HG03025 (cell line): Measurements from ENCODE around the gene KIAA0930.

ENCODE experiments used
- ATAC-seq: cut with Tn5 transposase; IDR thresholded peaks from one replicate; pipeline ENCODE4 v1.9.1; 2021; ENCODE audit warnings: mild to moderate bottlenecking, moderate library complexity; ENCODE audit not compliant: unreplicated experiment, low FRiP score

The KIAA0930 gene

DNA sequence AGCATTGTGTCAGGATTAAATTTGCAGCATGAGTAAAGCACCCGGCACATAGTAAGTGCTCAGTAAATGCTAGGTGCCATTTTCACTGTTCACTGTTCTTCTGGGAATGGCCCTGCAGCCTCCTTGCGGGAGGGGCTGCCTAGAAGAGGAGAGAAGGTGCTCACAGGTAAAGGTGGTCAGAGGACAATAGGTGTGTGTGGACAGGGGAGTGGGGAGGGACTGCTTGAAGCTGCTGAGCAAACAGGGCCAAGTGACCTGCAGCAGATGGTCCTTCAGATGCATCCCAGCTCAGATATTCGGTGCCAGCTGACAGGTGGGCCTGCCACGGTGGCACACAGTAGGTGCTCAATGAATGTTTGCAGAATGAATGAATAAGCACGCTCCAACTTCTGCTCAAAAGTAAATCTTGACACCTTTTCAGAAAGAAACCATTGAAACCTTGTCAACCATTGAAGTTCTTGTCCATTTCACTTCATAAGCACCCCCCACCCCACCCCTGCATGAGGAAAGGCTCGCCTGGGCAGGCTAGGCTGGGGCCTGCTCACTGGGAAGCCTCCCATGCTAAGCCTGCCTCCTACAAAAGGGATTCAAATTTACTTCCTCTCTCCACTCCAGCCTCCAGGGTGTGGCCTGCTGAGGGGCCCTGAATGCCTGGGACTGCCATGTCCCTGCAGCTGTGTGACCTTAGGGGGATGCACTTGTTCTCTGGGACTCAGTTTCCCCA lies 1.6 kb downstream of the KIAA0930 start:
- ATAC-seq, result no peak

DNA sequence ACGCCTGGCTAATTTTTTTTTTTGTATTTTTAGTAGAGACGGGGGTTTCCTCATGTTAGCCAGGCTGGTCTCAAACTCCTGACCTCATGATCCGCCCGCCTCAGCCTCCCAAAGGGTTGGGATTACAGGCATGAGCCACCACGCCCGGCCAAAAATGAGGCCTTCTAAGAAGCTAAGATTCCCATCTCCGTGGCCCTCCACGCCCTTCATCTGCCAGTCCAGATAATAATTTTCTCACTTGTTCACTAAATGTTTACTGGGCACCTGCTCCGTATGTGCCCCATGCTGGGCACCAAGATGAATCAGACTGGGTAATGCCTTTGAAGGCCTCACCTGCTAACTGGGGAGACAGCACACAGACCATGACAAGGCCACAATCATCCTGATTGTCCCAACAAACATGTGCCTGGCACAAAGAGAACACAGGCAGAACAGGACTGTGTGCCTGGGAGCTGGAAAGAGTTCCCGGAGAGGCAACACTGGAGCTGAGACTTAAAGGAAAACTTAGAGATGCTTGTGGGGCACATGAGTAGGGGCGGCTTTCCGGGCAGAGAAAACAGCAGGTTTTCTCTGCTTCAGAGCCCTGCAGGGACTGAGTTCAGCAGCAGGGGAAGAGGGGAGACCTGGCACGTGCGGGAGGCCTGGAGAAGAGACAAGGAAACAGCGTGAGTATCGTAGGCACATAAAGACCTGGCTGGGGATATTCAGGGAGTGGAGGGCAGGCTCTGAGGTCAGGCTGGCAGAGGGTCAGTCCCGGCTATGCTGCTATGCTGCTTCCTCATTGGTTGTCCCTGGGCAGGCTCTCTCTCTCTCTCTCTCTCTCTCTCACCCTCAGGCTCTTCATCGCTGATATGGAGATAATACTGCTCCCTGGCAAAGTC lies 2.4 kb downstream of the KIAA0930 start:
- no peak for ATAC-seq

DNA sequence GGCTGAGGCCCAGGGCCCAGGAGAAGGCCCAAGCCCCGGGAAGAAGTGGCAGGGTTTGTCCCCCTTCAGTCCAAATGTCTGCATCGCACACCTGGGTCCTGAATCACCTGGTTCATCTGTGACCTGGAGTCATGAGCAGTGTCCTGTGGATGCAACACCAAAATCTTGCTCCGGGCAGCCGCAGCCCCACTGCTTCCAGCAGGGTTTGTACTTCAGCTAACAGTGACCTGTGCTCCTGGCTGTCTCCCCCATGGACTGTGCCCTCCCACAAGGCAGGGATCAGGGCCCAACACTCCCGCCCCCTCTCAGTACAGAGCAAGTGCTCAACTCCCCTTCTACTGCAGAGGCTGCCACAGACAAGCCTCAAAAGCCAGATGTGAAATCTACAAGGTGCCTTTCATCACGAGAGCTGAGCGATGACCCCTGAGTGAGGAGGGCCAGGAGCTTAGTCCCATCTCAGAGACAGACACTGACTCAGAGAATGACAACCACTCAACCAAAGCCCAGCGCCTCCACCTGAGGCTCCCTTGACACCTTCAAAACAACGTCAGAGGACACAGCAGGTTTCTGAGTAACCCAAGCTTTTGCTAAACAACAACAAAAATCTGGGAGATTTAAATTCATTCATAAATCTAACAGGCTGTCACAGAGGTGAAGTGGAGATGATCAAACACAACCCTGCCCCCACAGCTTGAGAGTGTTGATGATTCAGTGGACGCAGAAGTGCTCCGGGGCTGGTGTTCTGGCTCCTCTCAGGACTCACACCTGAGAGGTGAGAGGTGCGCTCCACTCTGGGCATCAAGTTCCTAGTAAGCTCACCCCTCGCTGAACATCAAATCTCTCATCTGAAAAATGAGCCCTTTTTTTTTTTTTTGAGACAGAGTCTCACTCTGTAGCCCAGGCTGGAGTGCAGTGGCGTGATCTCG lies 3.4 kb downstream of the KIAA0930 start:
- no peak for ATAC-seq

DNA sequence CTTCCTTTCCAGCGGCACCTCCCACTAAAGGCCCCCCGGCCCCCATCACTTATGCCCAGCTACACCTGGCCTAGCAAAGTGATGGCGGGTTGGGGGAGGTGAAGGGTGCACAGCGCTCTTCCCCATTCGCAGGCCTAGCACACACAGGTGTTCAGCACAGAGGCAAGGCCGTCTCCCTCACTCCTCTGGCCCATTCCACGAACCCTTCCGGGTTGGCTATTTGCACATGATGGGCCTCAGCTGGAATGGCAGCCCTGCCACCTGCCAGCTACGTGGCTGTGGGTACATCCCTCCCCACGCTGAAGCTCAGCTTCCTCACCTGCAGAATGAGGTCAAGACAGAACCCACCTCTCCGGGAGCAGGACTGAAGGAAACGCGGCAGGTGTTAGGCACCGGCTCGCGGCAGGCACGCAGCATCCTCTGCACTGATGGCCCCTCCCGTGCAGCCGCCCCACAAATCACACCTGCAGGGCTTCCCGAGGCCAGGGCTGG lies 4.8 kb downstream of the KIAA0930 start:
- no peak for ATAC-seq

DNA sequence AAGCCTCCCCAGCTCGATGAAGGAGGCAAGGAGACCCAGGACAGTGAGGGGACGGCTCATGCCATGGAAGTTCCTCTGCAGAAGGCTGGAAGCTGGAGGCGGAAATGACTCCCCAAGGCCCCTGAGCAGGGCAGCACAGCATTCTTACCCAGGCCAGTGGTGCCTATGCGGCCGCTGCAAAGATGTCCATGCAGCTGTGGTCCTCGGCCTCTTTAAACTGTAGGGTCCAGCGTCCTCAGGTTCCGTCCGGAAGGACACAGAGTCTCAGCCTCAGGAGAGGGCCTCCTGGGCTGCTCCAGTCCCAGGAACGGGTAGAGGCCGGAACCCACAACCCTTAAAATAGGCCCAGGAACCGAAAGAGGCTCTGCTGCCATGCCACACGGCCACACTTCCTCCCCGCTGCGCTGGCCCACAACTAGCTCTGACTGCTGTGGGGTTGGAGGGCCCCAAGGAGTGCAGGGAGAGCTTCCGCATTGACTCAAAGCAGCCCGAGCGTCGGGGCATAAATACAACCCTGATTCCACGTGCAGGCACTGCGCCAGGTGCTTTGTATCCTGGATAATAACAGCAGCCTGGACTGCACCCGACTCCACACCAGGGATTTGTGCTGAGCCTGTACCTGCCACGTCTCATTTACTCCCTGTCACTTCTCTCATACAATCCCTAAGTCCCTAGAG lies 5.5 kb downstream of the KIAA0930 start:
- ATAC-seq, result peak; percentile 59

DNA sequence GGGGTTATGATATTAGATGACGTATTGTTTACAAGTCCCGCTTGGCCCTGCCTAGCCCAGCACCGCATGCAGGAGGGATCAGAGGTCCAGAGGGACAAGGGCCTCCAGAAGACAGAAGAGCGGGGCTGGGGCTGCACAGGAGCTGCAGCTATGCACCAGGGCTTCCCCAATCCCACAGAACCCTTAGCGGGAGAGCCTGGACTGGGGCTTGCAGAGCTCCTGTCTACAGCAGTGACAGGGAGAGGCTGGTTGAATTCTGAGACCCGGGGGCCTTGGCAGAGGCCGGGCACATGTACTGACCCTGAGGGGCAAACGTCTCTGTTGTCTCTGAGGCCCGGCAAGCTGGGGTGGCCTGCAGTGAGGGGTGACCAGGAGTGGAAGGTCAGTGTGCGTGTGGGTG lies 6.9 kb downstream of the KIAA0930 start:
- ATAC-seq, result no peak

DNA sequence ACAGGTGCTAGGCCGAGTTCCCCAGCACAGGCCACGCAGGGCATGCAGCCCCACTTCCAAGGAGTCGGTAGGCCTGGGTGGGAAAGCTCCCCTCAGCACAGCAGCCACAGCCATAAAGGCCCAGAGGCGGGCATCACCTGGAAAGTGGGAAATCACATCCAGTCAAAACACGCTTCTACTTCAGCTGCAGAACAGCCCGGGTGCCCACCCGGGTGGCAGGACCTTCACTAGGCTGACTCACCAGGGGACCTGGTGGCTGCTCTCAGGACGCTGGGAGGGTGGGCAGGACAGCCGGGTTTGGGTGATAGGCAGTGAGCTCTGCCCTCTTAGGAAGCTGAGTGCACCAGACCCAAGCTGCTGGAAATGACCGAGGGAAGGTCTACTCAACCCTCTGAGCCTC lies 7.3 kb downstream of the KIAA0930 start:
- no peak for ATAC-seq

DNA sequence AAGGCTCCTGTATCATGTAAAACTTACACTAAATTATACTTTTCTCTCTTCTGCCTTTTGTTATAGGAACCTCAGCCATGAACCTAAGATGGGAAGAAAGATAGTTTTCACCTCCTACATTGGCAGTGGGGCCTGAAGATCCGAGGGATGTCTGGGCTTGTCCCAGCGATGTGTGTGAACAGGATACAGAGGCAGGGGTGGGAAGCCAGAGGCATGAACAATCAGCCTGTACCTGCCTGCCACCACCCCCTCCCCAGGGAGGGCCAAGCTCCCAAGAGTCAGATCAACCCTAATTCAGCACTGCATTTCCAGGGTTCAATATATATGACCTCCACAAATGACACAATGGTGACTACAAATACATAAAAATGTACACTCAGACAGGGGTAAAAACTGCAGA lies 9.4 kb downstream of the KIAA0930 start:
- no peak for ATAC-seq

DNA sequence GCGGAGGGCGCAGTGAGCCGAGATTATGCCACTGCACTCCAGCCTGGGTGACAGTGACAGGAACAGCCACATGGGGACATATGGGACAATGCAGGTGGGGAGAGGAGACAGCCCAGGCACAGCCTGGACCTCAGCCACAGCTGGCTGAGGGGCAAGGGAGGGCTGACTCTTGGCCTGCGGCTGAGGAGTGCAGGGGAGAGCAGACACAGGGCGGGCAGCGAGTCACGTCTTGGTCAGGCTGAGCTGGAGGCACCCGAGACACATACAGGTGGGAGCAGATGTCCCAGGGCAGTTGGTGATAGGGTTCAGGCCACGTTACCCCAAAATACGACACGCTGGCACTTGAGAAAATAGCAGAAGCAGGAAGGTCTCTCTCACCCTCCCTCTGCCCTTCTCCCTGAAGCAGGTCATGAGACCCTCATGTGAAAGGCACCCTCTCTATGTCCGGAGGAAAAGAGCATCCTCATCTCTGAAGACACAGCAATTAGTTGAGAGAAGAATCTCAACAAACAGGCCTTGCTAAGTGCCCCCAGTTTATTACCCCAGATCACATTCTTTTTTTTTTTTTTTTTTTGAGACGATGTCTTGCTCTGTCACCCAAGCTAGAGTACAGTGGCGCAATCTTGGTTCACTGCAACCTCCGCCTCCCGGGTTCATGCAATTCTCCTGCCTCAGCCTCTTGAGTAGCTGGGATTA lies 10.5 kb downstream of the KIAA0930 start:
- ATAC-seq, result no peak

DNA sequence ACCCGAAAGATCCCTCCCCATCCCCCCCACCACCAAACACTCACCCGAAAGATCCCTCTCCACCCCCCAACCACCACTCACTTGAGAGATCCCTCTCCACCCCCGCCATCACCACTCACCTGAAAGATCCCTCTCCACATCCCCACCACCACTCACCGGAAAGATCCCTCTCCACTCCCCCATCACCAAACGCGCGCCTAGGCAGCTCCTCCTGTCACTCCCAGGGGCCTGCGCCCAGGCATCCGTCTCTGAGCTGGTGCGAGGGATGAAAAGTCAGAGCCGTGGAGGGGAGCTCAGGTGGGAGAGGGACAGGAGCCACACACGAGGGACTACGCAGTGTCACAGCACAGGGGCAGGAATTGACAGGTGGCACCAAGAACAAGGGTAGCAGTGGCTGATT lies 11.5 kb downstream of the KIAA0930 start:
- no peak for ATAC-seq

DNA sequence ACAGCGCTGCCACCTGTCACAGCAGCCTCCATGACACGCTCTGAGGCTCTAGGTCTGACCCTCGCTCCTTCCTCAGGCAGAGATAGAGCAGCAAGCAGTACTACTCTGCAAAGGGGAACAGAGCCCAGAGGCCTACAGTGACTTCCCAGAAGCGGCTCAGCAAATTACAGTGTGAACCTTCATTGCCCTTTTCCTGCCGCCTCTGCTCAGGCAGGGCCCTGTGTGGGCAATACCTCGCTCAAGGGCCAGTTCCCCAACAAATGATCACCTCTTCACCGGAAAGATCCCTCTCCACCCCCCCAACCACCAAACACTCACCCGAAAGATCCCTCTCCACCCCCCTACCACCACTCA lies 12.3 kb downstream of the KIAA0930 start:
- no peak for ATAC-seq

DNA sequence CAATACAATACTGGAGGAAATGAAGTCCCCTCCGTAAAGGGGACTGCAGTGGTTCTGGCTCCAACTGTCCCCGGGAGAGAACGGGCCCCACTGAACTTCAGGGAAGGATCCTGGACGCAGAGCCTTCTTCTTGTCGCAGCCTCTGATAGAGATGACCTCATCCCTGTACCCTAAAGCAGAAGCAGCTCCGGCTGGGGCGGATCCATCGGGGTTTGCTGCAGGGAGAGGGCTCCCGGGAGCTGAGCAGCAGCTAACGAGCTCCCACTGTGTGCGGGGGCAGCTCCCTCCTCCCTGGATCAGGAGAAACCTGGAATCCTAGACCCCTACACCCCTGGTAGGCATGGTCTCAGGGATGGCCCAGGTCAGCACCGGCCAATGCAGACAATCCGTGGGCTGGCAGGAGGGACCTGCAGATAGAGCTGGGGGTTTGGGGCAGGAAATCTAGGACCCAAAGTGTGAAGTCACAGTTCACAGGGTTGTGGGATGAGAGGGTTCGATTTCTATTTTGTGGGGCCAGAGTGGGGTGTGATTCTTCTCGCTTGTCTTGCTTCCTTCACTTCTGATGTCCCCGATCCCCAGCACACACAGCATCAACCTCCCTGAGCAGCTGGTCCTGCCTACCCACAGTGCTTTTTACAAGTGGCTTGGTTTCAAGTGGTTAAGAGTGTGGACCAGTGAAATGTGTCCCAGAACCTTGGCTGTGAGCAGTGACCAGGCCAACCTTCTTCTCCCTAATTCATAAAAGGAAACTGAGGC lies 12.9 kb downstream of the KIAA0930 start:
- no peak for ATAC-seq

DNA sequence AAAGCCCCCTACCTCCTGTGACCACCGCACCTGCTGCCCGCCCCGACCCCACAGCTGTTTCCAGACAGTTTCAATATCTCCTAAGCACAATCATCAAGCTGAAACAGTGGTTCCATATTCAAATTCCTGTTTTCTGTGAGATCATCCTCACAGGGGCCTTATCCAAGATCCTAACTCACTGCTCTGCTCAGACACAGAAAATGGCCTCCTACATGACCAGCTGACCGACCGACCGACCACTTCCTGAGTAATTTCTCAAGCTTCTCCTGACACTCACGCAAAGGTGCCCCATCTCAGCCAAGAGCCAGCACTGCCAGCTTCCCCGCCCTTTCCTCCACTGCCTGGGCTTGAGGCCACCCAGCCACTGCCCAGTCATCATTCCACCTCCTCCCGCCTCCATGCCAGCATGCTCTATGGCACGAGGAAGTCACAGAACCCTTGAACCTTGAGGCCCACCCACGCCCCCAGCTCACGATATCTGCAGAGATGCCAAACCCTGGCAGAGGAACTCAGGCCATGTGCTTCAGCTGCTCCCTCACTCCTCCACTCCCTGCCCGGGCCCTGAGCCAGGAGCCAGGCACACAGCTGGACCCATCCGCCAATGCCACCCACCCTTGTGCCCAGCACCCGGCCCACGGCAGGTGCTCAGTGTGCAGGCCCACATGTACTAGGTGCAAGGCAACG lies 14.0 kb downstream of the KIAA0930 start:
- no peak for ATAC-seq

DNA sequence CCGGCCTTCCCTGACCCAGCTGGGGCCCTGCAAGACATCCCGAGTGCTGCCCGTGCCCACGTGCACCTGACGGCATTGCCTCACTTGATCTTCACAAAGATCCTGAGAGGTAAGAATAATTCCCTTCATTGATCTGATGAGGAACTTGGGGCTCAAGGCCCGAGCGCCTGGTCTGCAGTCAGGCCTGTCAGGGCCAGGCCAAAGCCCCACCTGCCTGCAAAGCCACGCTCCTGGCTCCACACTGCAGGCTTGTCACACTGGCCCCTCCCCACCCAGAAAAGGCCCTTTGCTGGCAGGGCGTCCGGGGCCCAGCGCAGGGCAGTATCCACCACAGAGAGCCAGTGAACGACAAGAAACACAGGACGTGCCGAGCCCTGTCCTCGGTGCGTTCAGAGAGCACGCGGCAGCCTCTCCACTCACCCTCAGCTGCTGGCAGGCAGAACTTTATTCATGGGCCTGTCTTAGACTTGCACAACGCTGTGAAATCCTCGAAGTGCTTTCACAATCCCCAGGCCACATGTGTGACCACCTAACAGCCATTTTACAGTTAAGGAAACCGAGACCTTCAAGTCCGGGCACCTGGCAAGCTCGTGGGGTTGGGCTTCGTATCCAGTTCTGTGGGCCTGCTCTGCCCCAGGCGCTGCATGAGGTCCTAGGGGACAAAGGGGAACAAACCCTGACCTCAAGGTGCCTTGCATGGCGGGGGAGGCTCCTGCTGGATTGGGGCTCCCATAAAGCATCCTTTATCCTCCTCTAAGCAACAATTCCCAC lies 14.8 kb downstream of the KIAA0930 start:
- no peak for ATAC-seq

DNA sequence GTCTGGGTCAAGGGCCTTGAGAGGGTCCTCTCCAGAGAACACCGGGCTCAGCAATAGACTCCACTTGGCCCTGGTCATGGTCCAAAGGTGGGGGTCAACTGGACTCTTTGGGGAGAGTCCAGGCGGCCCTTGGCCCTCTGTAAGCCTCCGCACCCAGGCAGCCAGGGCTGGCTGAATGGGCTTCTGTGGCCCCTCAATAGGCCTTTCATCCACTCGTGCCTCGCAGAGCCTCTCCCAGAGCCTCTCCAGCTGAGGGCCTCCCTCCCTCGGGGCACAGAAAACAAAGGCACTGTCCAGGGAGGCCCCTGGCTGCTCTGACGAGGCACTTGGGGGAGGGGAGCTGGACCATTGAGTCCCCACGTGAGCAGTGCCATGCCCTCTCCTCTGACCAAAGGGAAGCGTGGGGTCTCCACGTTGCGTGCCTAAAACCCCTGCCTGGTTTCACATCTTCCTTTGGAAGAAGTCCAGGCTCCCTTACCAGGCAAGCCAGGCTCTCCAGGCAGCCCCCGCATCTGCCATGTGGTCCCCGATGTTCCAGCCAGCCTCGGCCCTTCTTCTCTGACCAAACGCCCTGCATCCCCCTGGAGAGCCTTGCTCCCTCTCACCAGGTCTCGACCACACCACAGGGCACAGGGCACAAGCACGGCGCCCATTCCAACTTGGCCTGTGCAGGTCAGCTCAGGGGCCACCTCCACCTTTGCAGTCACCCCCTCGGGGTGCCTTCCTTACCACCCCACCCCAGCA lies 15.5 kb downstream of the KIAA0930 start:
- ATAC-seq, result no peak

DNA sequence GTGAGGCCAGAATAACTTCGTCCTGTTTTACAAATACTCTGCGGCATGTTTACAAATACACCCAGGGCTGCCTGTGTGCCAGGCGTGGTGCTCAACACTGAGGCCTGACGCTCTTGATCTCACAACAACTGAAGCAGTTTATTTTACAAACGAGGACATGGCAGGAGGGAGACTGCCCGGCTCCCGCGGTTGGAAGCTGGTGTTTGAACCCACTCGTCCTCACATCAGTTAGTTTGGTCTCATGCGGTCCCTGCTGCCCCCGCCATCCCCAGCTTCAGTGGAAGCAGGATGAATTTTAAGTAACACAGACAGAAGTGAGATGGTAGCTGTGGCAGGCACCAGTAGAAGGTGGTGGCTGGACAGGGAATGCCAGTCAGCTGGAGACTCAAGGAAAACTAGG lies 16.4 kb downstream of the KIAA0930 start:
- ATAC-seq, result no peak
